ENCODE data around the gene SPTAN1. TPM values are rescaled to one million over a fixed set of nuclear protein-coding genes. Genes with fewer than 3 reads are reported as not detected.

The SPTAN1 gene
- total RNA-seq, 4 donors from 2014 or later, result 185 to 310 (median 275) TPM

- TF ChIP-seq, protein P1, sequence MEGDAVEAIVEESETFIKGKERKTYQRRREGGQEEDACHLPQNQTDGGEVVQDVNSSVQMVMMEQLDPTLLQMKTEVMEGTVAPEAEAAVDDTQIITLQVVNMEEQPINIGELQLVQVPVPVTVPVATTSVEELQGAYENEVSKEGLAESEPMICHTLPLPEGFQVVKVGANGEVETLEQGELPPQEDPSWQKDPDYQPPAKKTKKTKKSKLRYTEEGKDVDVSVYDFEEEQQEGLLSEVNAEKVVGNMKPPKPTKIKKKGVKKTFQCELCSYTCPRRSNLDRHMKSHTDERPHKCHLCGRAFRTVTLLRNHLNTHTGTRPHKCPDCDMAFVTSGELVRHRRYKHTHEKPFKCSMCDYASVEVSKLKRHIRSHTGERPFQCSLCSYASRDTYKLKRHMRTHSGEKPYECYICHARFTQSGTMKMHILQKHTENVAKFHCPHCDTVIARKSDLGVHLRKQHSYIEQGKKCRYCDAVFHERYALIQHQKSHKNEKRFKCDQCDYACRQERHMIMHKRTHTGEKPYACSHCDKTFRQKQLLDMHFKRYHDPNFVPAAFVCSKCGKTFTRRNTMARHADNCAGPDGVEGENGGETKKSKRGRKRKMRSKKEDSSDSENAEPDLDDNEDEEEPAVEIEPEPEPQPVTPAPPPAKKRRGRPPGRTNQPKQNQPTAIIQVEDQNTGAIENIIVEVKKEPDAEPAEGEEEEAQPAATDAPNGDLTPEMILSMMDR (IDR thresholded peaks at IDR 0.05; ENCODE audit: low read depth), result no peak
Measured at GRCh38 chr9:128614728-128615127, 62.3 kb downstream of the SPTAN1 start.

DNA sequence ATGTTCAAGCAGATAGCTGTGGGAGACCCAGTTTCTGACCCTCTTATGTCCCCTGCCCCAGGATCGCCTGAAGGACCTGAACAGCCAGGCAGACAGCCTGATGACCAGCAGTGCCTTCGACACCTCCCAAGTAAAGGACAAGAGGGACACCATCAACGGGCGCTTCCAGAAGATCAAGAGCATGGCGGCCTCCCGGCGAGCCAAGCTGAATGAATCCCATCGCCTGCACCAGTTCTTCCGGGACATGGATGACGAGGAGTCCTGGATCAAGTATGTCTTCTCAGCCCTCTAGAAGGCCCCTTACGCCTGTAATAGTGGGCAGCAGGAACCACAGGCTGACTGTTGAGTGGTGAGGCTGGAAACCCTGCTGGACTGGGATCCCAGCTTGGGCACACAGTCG is 63.2 kb downstream of the SPTAN1 start:
- TF ChIP-seq, protein P1 (IDR thresholded peaks at IDR 0.05; ENCODE audit: low read depth), result no peak

- TF ChIP-seq, protein P1 (IDR thresholded peaks at IDR 0.05; ENCODE audit: low read depth), result no peak
Measured at GRCh38 chr9:128617943-128618342, 65.6 kb downstream of the SPTAN1 start.

- TF ChIP-seq, protein P1 (IDR thresholded peaks at IDR 0.05; ENCODE audit: low read depth), result no peak
Measured at GRCh38 chr9:128619127-128619526, 66.7 kb downstream of the SPTAN1 start.

- TF ChIP-seq, protein P1 (IDR thresholded peaks at IDR 0.05; ENCODE audit: low read depth), result no peak
Measured at GRCh38 chr9:128619779-128620178, 67.4 kb downstream of the SPTAN1 start.

GRCh38 chr9:128621730-128622455 is 69.5 kb downstream of the SPTAN1 start:
- TF ChIP-seq, protein P1 (IDR thresholded peaks at IDR 0.05; ENCODE audit: low read depth), result no peak

DNA sequence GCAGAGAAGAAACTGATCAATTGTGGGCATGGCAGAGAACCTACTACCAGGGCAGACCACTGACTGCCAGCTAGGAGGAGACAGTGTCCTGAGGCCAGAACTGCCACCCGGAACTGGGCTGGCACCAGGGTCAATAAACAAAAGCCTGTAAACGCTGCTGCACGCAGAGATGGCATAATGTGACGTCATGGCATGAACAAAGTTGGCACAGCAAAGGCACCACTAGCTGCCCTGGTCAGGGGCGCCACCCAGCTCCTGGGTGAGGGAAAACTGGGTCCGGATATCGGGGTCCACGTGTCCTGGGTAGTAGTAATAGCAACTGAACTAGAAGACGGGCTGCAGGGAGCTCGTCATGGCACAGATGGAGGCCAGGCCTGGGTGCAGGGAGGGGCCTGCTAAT is 72.2 kb downstream of the SPTAN1 start:
- TF ChIP-seq, protein P1 (IDR thresholded peaks at IDR 0.05; ENCODE audit: low read depth), result no peak
